HG02938 (cell line): ENCODE results near the gene ZNF385B.
A peak's percentile ranks its signal among the peaks of the same experiment; 100 is the strongest.

Experiments used
- ATAC-seq: cut with Tn5 transposase; IDR thresholded peaks from one replicate; pipeline ENCODE4 v1.9.1; 2021; ENCODE audit warnings: mild to moderate bottlenecking, moderate library complexity; ENCODE audit not compliant: unreplicated experiment

ZNF385B gene

DNA sequence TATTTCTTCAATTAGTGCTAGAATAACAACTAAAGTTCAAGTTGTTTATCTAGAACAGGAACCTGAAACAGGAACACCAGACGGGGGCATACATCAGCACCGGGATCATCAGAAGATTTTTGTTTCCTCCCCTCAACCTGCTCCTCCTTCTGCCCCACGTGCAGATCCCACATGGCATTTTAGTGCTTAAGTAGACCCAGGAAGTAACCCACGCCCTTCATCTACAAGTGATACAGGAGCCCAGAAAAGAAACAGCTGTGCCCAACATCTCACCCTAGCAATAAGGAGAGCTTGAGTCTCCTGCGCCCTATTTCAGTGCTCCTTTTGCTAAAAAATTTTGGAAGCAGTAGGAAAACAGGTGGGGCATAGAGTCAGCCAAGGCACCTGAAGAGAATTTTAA is 5.2 kb downstream of the ZNF385B start:
- no peak for ATAC-seq

DNA sequence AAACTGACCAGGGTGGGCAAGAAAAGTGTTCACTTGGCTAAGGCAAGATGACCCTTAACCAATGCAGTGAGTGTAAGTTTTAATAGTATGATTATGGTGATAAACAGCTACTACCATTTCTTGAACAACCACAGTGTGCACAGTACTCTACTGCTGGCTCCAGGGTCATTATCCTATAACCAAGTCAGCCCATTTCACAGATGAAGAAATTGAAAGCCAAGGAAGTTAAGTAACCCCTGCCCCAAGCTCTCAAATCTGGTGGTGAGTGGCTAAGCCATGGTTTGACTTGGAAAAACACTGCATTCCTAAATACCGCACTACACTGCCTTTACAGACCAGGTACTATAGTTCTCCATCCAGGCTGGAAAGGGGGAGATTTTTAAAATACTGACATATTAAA is 5.7 kb downstream of the ZNF385B start:
- no peak for ATAC-seq

DNA sequence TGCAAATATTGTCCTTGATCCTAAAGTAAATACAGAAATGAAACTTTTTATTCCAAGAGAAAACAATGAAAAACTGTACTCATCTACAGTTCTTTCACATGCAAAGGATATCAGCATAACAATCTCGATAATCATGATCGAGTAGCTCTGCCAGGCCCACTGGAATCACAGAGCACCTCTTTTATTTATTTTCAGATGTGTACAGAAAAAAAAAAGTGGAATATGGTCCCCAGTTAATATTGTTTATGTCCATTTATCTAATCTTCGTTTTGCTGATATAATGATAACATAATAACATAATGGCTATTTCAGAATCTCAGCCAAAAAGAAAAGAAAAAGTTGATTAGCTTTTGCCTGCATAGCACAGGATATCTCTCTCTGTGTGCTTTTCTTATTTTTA is 6.5 kb downstream of the ZNF385B start:
- ATAC-seq: no peak

DNA sequence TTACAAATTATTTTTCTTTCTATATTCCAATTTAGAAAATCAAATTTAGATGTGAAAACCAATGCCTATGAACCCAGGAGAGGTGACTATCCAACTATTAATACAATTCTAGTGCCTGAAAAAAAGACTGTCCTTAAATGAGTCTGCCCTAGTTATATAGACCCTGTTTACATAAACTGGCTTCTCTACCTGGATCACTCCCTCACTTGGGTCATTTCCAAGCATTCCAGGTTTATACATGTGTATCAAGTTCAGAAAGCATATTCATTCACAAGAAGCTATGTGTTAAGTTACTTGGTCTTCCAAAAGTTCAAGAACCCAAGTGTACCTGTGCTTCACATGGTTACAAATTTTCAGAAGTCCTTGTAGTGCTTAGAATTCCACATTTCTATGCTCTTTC is 8.3 kb downstream of the ZNF385B start:
- no peak for ATAC-seq

DNA sequence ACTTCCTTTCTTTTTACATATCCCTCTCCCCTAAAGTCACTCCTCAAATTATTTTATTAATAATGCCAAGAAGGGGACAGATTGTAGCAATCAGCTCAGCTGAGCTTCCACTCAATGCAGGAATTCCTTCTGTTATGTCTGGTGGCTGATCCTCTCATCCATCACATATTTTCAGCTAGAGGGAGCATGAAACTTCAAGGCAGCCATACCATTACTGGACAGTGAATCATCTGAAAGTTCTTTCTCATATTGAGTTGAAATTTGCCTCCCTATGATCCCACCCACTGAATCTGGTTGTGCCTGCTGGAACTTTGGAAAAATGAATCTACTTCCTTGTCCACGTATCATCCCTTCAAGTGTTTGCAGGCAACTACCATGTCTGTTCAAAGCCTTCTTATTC is 11.2 kb downstream of the ZNF385B start:
- ATAC-seq: no peak

DNA sequence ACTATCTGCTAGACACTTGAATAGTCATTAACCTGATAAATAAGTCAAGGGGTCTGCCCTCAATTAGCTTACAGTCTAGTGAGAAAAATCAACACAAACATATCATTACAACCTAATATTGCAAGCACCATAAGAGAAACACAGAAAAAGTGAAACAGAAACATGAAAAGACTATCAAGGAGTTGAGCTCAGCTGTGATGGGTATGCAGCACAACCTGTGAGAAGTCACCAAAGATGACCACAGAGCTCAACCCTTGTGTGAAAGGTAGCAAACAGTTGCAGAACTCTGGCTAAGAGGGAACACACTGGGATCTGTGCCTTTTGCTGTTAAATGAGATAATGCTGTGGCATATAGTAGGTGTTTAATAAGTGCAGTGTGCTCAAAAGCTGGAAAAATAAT is 11.7 kb downstream of the ZNF385B start:
- ATAC-seq: no peak

DNA sequence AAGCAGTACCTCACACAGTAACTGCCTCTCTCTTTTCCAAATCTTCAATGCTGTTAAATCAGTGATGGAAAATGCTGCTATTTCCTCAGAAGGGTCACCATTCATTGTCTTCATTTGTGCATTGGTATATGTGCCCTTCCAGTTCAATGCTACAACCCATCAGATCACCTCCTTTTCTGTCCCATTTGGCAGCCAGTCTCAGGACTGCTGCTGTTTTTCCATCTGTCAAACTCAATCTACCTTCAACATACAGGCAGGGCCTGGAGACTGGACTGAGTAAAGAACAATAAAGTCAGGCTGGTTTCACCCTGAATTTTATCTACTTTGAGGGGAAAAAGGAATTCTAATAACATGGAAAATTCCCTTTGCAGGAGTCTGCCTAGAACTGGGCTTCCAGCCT is 17.9 kb downstream of the ZNF385B start:
- ATAC-seq: no peak

DNA sequence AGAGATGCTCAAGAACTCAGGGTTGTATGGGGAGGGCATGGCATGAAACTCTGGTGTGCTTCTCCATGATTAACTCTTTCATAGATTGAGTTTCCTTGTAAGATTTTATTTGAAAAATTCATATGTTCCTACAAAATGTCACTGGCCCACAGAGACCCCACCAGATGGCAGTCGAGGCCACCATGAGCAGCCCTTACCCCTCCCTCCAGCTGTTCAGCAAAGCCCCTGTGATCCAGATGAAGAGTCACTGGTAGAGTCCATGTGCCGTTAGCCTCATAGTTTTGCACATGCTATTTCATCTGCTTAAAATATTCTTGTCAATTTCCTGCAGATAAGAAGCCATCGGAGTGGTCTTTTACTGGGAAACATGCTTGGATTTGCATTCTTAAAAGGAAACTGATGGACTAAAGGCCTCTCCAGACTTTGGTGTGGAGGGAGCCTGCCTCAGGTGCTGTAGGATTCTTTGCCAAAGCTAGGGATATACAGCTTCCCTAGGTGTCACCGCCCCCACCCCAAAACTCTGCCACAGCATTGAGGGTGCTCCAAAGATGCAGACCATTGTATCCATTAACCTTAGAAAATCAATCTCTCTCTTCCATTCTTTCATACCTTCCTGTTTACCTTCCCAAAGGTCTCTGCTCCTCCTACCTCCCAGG is 18.8 kb downstream of the ZNF385B start:
- peak; percentile 55 for ATAC-seq

DNA sequence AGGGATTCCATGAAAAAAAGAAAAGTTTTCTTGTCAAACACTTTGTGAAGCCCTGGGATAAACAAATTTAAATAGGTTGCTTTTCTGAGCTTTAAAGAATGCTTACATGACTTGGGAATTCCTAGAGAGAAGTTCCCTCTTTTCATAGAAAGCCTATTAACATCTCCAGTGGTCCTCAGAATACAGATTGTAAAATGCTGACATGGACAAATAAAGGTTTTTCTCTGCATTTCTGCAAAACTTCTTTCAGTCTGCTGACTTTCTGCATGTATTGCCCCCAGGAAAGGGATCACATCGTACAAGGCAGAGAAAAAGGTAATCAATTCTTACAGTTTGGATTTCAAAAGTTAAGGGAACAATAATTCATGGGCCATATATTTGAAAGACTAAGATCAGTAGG is 20.6 kb downstream of the ZNF385B start:
- no peak for ATAC-seq

DNA sequence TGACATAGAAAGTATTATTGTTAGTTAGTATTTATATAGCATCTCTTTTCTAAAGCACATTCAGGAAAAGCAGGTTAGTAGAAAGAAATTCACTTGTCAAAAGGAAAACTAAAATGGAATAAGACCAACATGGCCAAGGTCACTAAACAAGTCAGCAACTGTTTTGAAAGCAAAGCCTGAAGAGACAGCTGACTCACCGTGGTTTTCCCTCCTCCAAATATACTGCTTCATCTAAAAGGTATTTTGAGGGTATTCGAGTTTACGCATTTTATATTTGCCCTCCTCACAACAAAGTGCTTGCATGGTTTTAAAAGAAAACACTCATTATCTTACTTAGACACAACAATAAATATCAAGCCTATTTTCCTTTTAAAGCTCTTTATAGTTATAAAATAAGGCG is 24.0 kb downstream of the ZNF385B start:
- ATAC-seq: no peak

DNA sequence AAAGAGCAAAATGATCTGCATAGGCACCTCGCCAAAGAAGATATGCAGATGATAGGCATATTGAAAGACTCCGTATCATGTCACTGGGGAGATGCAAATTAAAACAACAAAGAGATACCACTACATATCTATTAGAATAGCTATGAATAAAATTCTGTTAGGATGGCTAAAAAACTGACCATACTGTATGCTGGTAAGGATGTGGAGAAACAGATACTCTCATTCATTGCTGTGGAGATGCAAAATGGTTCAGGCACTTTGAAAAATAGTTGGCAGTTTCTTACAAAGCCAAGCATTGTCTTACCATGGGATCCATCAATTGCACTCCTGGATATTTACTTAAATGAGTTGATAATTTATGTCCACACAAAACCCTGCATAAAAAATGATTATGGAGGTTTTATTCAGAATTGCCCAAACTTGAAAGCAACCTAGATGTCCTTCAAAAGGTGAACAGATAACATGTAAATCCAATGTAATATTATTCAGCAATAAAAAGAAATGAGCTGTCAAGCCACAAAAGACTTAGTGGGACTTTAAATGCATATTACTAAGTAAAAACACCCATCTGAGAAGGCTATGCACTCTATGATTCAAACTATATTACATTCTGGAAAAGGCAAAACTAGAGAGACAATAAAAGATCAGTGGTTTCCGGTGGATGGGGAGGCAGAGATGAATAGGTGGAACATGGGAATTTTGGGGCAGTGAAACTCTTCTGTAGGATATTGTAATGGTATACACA is 31.2 kb downstream of the ZNF385B start:
- ATAC-seq: no peak

DNA sequence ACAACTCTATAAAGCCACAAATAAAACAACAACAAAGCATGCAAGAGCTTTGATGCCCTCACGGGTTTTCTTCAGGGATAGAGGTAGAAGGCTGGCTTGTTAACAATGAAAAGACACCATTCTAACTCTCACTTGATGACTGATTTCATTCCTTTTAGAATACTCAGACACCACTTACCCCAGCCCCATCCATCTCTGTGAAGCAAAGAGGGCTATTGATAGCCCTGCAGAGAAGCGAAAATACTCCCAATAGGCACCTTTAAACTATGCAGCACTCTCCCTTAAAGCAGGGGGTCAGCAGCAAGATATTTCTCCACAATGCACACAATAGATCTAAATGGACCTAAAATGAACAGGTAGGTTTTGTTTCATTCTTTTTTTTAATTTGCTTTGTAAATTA is 35.1 kb downstream of the ZNF385B start:
- no peak for ATAC-seq

DNA sequence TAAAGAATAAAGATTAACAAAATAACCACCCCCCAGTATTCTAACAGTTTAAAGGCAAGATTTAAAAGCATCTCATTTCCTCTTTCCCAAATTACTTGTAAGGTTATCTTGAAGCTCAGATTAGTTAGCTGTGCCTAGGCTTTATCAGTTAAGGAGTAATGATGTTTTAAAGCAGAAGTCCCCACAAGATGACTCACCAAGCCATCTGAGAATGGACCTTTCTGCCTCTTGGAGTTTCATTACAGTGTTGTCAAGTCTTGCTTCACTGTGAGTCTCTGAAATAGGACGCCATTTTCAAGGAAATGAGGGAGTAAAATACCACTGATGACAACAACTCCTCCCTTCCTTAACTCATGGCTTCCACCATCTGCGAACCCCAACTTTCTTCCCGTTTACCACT is 35.9 kb downstream of the ZNF385B start:
- peak; percentile 71 for ATAC-seq

DNA sequence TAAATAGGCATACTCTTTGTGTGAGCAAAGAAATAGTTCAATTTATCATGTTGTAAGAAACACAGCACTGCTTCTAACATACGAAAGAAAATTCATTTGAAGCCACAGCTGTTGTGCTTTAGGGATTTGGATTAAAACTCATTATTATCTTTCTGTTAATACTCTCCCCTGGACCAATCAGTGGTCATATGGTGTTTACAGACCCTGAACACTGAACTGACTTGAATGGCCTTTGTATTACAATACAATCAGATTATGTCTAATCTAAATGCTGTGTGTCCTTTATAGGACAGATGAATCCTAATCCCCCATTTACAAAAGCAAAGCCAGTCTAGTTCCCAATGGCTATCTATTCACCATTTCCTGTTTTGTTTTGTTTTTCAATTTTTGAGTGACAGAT is 36.5 kb downstream of the ZNF385B start:
- ATAC-seq: no peak

DNA sequence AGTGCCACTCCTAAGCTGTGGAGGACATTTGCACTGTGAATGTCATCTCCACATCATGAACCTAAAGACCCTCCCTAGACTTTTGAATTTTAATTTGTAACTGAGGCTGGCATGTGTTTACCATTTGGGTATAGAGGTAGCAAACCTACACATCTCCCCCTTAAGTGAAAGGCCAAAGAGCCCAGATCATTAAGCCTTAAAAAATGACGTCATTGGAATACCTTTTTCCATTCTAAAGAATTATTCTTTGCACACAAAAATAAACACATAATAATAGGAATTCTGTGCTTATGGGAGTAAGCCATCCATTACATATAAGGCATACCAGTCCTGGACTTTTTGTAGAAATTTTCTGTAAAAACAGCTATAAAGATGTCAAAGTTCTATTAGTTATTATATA is 38.9 kb downstream of the ZNF385B start:
- no peak for ATAC-seq

DNA sequence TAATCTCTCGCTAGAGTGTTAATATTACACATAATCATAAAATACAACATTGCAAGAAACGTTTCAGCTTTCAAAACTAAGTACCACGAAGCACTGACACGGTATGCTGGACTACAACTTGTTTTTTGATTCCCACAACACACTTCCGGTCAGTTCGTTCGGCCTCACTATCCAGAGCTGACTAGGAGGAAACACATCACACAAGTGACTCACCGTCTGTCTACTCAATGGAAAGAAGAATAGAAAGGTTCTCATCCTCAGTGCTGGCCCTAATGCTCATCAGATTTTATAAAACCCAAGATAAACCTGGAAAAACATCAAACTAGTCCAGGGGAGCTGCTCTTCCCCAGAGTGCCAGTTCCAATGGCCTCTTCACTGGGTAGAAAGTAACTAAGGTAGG is 42.9 kb downstream of the ZNF385B start:
- no peak for ATAC-seq

DNA sequence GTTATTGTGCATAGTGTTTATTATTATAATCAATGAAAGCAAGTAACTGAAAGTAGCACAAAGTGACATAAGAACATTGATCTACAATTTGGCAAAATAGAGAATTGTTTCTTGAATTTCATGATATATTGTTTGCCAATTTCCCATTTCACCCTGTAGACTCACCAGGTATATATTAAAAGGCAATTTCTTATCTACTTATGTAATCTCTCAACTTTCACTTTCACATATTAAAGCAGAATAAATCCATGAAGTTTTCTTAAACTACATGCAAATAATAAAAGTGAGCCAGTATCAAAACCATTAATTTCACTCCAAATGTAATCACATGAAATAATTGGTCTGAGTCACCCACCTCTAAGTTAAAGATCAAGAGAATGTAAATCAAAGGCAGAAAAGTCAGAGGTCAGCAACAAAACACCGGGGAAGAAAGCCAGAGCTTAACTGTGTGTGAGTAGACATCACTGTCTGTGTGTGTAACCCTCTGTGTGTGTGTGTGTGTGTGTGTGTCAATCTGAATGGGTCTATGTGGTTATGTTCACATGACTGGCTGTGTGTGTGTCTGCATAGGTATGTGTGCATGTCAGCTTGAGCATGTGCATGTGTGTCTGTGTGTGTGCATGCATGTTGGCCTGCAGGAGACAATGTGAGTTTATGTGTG is 44.1 kb downstream of the ZNF385B start:
- ATAC-seq: no peak

DNA sequence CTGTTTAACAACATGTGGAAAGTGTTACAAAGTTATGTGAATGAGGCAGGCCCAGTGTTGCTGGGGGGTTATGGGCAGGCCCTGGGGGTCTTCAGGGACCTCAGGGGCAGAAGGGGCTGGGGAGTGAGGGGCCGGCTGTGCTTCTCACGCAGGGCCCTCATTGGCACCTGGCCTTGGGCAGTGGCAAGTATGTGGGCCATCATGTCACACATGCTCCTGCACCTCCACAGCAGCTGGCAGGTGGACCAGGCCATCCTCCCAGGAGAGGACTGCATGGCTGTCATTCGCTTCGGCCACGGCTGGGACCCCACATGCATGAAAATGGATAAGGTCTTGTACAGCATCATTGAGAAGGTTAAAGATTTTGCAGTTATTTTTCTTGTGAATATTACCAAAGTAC is 47.4 kb downstream of the ZNF385B start:
- ATAC-seq: no peak

DNA sequence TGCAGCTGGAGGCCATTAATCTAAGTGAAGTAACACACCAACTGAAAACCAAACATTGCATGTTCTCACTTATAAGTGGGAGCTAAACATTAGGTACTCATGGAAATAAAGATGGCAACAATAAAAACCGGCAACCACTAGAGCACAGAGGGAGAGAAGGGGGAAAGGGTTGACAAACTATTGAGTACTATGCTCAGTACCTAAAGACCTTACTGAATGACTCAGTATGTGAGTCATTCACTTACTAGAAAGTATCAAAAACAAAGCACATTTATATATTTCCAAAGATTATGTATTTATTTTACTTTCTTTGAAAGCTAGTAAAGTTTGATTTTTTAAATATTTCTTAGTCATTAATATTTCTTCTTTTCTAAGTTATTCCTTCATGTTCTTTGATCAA is 48.9 kb downstream of the ZNF385B start:
- no peak for ATAC-seq

DNA sequence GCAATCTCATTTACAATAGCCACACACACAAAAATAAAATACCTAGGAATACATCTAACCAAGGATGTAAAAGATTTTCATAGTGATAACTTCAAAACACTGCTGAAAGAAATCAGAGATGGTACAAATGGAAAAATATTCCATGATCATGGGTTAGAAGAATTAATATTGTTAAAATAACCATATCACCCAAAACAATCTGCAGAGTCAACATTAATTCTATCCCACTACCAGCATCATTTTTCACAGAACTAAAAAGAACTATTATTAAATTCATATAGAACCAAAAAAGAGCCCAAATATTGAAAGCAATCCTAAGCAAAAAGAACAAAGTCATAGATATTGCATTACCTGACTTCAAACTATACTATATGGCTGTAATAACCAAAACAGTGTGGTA is 50.4 kb downstream of the ZNF385B start:
- ATAC-seq: no peak

DNA sequence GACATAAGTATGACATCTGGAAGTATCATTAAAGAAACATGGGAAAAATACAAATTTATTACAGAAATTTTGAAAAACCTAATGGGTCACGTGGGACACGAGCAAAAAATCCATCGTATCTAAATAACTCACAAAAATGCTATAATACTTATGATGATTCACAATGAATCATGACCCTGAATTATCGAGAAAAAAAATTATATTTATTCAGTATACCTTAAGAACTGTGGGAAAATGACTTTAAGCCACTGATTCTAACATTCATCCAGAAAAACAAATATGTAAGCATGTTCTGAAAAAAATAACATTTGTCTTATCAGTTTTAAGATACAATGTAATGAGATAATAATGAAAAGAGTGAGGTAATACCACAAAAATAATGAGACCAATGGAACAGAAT is 51.8 kb downstream of the ZNF385B start:
- ATAC-seq: no peak

DNA sequence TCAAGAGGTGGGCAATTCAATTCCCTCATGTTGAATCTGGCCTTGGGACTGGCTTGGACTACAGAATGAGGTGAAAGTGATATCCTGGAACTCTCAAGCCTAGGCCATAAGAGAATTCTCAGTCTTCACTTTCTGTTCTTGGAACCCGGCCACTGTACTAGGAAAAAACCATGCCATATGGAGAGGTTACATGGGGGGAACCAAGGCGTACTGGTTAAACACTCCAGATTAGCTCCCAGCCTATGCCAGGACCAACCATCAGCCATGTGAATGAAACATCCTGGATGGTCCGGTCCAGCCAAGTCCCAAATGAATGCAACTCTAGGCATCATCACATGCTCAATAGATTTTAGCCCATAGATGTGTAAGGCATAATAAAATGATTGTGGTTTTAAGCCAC is 56.4 kb downstream of the ZNF385B start:
- no peak for ATAC-seq
